Small intestine (tissue), 7 donors: ENCODE results near the gene REXO1. TPM values are rescaled to one million over a fixed set of nuclear protein-coding genes. Genes with fewer than 3 reads are reported as not detected.

Source experiments
- DNase-seq, 2 donors: peaks; one replicate each; pipeline versions ENCODE4 v3.0.0 to v3.0.0-alpha.2; 2013
- FAIRE-seq: peaks from 2 replicates; lab custom pipeline; 2012; peaks lifted over from hg19 to GRCh38; lab: Jason Lieb, UNC
- H3K27ac ChIP-seq, 3 donors: one replicate each; pipeline ENCODE4 v1.5.1; 2013; ENCODE audit warnings: low read length in 2 of 3, mild to moderate bottlenecking in 2 of 3, control low read depth in 1 of 3, inconsistent platforms in 1 of 3, low read depth in 1 of 3, moderate library complexity in 1 of 3
- H3K27me3 ChIP-seq, 3 donors: one replicate each; pipeline ENCODE4 v1.6.1; 2013; ENCODE audit warnings: low read length in 3 of 3, inconsistent platforms in 1 of 3; ENCODE audit not compliant: control insufficient read depth in 3 of 3, insufficient read depth in 3 of 3
- H3K36me3 ChIP-seq, 3 donors: one replicate each; pipeline ENCODE4 v1.6.1; 2013; ENCODE audit warnings: low read length in 3 of 3, inconsistent platforms in 1 of 3, low read depth in 1 of 3, mild to moderate bottlenecking in 1 of 3, moderate library complexity in 1 of 3; ENCODE audit not compliant: control insufficient read depth in 3 of 3, insufficient read depth in 2 of 3
- H3K4me1 ChIP-seq, 3 donors: one replicate each; pipeline ENCODE4 v1.6.1; 2013; ENCODE audit warnings: low read length in 2 of 3, inconsistent platforms in 1 of 3, low read depth in 1 of 3, mild to moderate bottlenecking in 1 of 3, moderate library complexity in 1 of 3; ENCODE audit not compliant: control insufficient read depth in 3 of 3, insufficient read depth in 2 of 3
- H3K4me3 ChIP-seq, 3 donors: one replicate each; pipeline ENCODE4 v1.5.1; 2013; ENCODE audit warnings: low read length in 3 of 3, control low read depth in 1 of 3, inconsistent platforms in 1 of 3, low read depth in 1 of 3, mild to moderate bottlenecking in 1 of 3, moderate library complexity in 1 of 3
- H3K9me3 ChIP-seq, 2 donors: one replicate each; pipeline ENCODE4 v1.6.1; 2013; ENCODE audit warnings: low read depth in 1 of 2, low read length in 1 of 2; ENCODE audit not compliant: control insufficient read depth in 2 of 2, insufficient read depth in 1 of 2
- WGBS, 3 donors: extraction: QIAGEN DNeasy Blood & Tissue Kit; methylation state at CpG; one replicate each; pipeline ENCODE4 v1.1.7; 2013; 5-methylcytosine and 5-hydroxymethylcytosine counted together
- polyA plus RNA-seq, 4 donors: library from polyadenylated mRNA; stranded (reverse) in 3 of 4; unstranded in 1 of 4; fragments of 200-250 nt in 3 of 4; fragments of 120-200 nt in 1 of 4; gene quantifications; one replicate each; pipeline versions ENCODE4 v1.2.1 to v1.2.3, GENCODE V29; 2013
- donor health status: healthy with polysubstance abuse.
- donor health status: control.
- donor health status: control.
- donor health status: Bipolar disorder and iron deficiency.
- donor health status: healthy.

The REXO1 gene
- polyA plus RNA-seq, 4 donors: 18.4 to 31.8 (median 23.6) TPM

DNA sequence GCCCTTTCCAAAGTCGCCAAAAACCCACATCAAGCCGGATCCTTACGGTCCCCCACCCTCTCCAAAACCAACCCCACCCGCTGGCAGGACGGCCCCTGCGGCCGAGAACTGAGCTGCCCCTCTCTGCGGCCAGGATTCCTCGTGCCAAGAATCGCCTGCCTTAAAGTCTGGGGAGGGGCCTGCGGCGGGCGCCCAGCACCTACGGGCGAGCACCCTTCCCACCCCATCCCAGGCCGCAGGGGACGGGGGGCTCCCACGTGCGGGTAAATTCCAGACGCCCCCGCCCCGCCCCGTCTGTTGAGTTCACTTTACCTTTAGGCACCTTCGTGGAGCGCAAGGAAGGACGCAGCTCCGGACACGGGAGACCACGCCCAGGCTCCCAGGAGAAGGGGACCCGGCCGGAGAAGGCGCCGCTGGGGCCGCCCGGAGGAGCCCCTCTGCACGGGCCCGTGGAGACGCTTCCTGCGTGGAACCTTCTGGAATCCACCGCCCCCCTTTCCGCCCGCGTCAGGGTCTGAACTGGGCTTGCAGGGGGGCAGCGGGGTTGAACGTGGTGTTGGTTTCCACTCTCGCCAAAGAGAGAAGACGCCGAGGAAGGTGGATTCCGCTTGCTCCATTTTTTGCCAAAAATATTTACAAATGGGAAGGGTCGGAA is 72.2 kb downstream of the REXO1 start:
- 3 to 14% (median 5%) methylated on average over 47 to 50 of the region's 50 CpGs for WGBS, 3 donors
- Histone ChIP-seq H3K4me3 (no peak overlapping the region), H3K27ac (no peak overlapping the region), H3K36me3 (no peaks in the 10 kb centered on the region), H3K27me3 (peaks cover 0 to 92% (median 45%) of the 10 kb centered on the region in 3 donors), H3K4me1 (no peaks in the 10 kb centered on the region), H3K9me3 (peaks cover 0 to 14% of the 10 kb centered on the region in 2 donors)
- FAIRE-seq (no peak), DNase-seq (no peak)

DNA sequence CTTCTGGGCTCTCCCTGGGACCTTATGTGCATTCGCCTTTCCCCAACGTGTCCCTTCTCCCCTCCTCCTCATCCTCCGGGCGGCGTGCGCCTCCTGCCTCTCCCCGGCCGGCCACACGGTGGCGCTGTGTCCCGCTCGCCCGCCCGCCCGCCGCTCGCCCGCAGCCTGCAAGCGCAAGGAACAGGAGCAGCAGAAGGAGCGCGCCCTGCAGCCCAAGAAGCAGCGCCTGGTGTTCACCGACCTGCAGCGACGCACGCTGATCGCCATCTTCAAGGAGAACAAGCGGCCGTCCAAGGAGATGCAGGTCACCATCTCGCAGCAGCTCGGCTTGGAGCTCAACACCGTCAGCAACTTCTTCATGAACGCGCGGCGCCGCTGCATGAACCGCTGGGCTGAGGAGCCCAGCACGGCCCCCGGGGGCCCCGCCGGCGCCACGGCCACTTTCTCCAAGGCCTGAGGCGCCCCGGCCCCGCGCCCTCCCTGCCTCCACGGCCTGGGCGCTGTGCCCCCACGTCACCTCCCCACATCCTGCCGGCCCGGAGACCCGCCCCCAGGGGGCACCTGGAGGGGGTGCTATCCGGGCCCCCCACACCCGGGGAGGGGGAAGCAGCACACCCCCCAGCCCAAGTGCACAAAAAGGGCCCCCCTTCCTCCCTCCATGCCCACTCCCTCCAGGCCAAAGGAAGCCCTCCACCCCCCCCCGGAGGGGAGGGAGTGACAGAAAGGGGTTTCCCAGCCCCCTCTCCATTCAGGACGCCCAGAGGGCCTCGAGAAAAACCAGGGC is 73.1 kb downstream of the REXO1 start:
- FAIRE-seq: no peak
- no peaks in the 10 kb centered on the region for H3K4me1 ChIP-seq
- H3K4me3 ChIP-seq: no peak overlapping the region
- H3K27me3 ChIP-seq: peaks cover 0 to 90% (median 49%) of the 10 kb centered on the region in 3 donors
- WGBS, 3 donors: 11 to 32% (median 26%) methylated on average over 49 to 59 of the region's 59 CpGs
- H3K9me3 ChIP-seq: peaks cover 0 to 23% of the 10 kb centered on the region in 2 donors
- no peaks in the 10 kb centered on the region for H3K36me3 ChIP-seq
- no peak overlapping the region for H3K27ac ChIP-seq
- DNase-seq: no peak

DNA sequence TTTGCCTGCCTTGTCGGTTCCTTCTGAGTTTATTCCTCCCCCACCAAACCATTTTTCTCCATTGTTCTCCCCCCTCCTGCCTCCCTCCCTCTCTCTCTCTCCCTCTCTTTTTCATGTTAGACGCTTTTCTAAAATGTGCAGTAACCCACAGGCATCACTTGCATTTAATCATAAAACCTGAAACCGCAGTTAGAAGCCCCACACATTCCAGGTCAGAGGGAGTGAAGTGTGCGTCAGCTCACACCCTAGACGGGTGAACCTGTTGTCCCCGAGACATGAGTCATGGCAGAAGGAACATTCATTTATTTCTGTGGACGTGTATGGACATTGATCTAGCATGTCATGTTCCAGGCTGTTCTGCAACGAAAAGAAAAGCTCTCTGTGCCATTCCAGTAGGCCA is 75.1 kb downstream of the REXO1 start:
- Histone ChIP-seq H3K4me3 (no peak overlapping the region), H3K36me3 (no peaks in the 10 kb centered on the region), H3K27ac (no peak overlapping the region), H3K4me1 (no peaks in the 10 kb centered on the region), H3K9me3 (peaks cover 0 to 25% of the 10 kb centered on the region in 2 donors), H3K27me3 (peaks cover 0 to 90% (median 47%) of the 10 kb centered on the region in 3 donors)
- peak in 1 of 2 donors; percentile 87 for DNase-seq
- FAIRE-seq: no peak
- 26 to 51% (median 30%) methylated on average over 8 of the region's 8 CpGs for WGBS, 3 donors

- no peak for DNase-seq
Measured at GRCh38 chr19:1770866-1771576, 77.3 kb downstream of the REXO1 start.

GRCh38 chr19:1769645-1769985 is 78.7 kb downstream of the REXO1 start:
- WGBS, 3 donors: 5 to 9% (median 5%) methylated on average over 12 of the region's 12 CpGs
- Histone ChIP-seq H3K27ac (no peak overlapping the region), H3K4me3 (no peak overlapping the region)

More at GRCh38 chr19:1770866-1771576, 77.3 kb downstream of the REXO1 start:
- H3K27me3 ChIP-seq: peaks cover 7 to 90% (median 50%) of the 10 kb centered on the region in 3 donors
- no peaks in the 10 kb centered on the region for H3K4me1 ChIP-seq
- no peak overlapping the region for H3K27ac ChIP-seq
- WGBS, 3 donors: 83 to 88% (median 86%) methylated on average over 4 of the region's 4 CpGs
- no peaks in the 10 kb centered on the region for H3K36me3 ChIP-seq
- no peak overlapping the region for H3K4me3 ChIP-seq
- peaks cover 0 to 23% of the 10 kb centered on the region in 2 donors for H3K9me3 ChIP-seq
- no peak for FAIRE-seq

DNA sequence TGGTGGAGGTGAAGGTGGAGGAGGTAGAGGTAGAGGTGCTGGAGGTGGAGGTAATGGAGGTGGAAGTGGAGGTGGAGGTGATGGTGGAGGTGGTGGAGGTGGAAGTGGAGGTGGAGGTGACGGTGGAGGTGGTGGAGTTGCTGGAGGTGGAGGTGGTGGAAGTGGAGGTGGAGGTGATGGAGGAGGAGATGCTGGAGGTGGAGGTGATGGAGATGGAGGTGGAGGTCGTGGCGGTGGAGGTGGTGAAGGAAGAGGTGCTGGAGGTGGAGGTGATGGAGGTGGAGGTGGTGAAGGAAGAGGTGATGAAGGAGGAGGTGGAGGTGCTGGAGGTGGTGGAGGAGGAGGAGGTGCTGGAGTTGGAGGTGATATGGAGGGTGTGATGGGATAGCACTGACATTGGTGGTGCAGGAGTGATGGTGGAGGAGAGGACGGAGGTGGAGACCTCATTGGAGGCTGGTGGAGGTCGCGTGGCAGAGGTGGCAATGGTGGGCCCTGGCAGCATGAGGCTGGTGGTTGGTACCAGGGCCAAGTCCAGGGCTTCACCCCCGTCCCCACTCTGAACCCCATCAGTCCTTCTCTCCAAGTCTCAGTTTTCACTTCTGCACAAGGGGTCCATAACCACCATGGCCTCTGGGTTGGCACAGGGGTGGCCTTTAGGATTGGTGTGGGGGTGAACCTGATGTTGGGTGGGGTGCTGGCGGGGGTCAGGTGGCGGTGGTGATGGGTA is 79.2 kb downstream of the REXO1 start:
- Histone ChIP-seq H3K9me3 (peaks cover 0 to 14% of the 10 kb centered on the region in 2 donors), H3K4me1 (no peaks in the 10 kb centered on the region), H3K27me3 (peaks cover 16 to 90% (median 50%) of the 10 kb centered on the region in 3 donors), H3K4me3 (no peak overlapping the region), H3K27ac (no peak overlapping the region), H3K36me3 (no peaks in the 10 kb centered on the region)
- DNase-seq (no peak), FAIRE-seq (no peak)
- 70 to 82% (median 76%) methylated on average over 8 to 9 of the region's 9 CpGs for WGBS, 3 donors

More at GRCh38 chr19:1769645-1769985, 78.7 kb downstream of the REXO1 start:
- Histone ChIP-seq H3K36me3 (no peaks in the 10 kb centered on the region), H3K9me3 (peaks cover 0 to 18% of the 10 kb centered on the region in 2 donors), H3K4me1 (no peaks in the 10 kb centered on the region), H3K27me3 (peaks cover 10 to 90% (median 53%) of the 10 kb centered on the region in 3 donors)
- no peak for DNase-seq
- FAIRE-seq: no peak

GRCh38 chr19:1768248-1768647 is 80.0 kb downstream of the REXO1 start:
- no peak for DNase-seq
- Histone ChIP-seq H3K4me1 (no peaks in the 10 kb centered on the region), H3K27ac (no peak overlapping the region), H3K4me3 (no peak overlapping the region), H3K9me3 (peaks cover 0 to 14% of the 10 kb centered on the region in 2 donors), H3K27me3 (peaks cover 16 to 90% (median 54%) of the 10 kb centered on the region in 3 donors), H3K36me3 (no peaks in the 10 kb centered on the region)
- no peak for FAIRE-seq
- WGBS, 3 donors: 20 to 31% (median 27%) methylated on average over 10 to 13 of the region's 13 CpGs
